ENCODE measurements around the gene RAB23. TPM values are rescaled to one million over a fixed set of nuclear protein-coding genes. Genes with fewer than 3 reads are reported as not detected.

RAB23 gene
- total RNA-seq, 1 experiment from 2014 or later = 13.8 TPM

GRCh38 chr6:57262901-57263694, 41.0 kb upstream of the RAB23 start:
- Histone ChIP-seq H3K9me2 (ENCODE audit: insufficient read depth) (peaks cover 7% of the 10 kb centered on the region; the same call in 1 of the 2 replicates), H3K4me1 (replicated peaks; ENCODE audit: insufficient read depth) (peaks cover 8% of the 10 kb centered on the region), H3K27me3 (ENCODE audit: insufficient read depth, low read depth) (no peaks in the 10 kb centered on the region), H3K79me2 (ENCODE audit: low read depth) (no peaks in the 10 kb centered on the region), H4K20me1 (ENCODE audit: insufficient read depth) (no peaks in the 10 kb centered on the region), H3K9me3 (ENCODE audit: insufficient read depth, low read depth) (no peaks in the 10 kb centered on the region), H2AFZ (no peak overlapping the region), H3K4me2 (no peak overlapping the region), H3K27ac (no peak overlapping the region), H3F3A (ENCODE audit: insufficient read depth, low read depth) (no peaks in the 10 kb centered on the region), H3K4me3 (no peak overlapping the region), H3K36me3 (ENCODE audit: low read depth) (no peaks in the 10 kb centered on the region)
- ChIA-PET POLR2A (ENCODE audit: unreplicated experiment) (no interaction called here), CTCF (no interaction called here)
- no peak for DNase-seq
- TF ChIP-seq EZH2 (IDR thresholded peaks at IDR 0.05; ENCODE audit: low read depth) = no peak
- TF ChIP-seq CTCF (conservative IDR thresholded peaks at IDR 0.05) = no peak
- BruUV-seq (replicated peaks) = no TSS peak
- intact Hi-C loops (cut with micrococcal nuclease; ENCODE audit: unreplicated experiment) = no loop called here

GRCh38 chr6:57262488-57262887, 40.4 kb upstream of the RAB23 start:
- H3K4me2 ChIP-seq = no peak overlapping the region
- no peak overlapping the region for H3K27ac ChIP-seq
- H3K9me2 ChIP-seq (ENCODE audit: insufficient read depth) = peaks cover 7% of the 10 kb centered on the region; the same call in 1 of the 2 replicates
- H3K79me2 ChIP-seq (ENCODE audit: low read depth) = no peaks in the 10 kb centered on the region
- H2AFZ ChIP-seq = no peak overlapping the region
- no TSS peak for BruUV-seq (replicated peaks)
- H3K4me1 ChIP-seq (replicated peaks; ENCODE audit: insufficient read depth) = peaks cover 3% of the 10 kb centered on the region
- H3K4me3 ChIP-seq = no peak overlapping the region
- no peak for DNase-seq
- H4K20me1 ChIP-seq (ENCODE audit: insufficient read depth) = no peaks in the 10 kb centered on the region
- no peaks in the 10 kb centered on the region for H3K36me3 ChIP-seq (ENCODE audit: low read depth)
- intact Hi-C loops (cut with micrococcal nuclease; ENCODE audit: unreplicated experiment) = no loop called here
- TF ChIP-seq CTCF (conservative IDR thresholded peaks at IDR 0.05) (no peak), EZH2 (IDR thresholded peaks at IDR 0.05; ENCODE audit: low read depth) (no peak)
- H3K9me3 ChIP-seq (ENCODE audit: insufficient read depth, low read depth) = no peaks in the 10 kb centered on the region
- no peaks in the 10 kb centered on the region for H3K27me3 ChIP-seq (ENCODE audit: insufficient read depth, low read depth)
- CTCF ChIA-PET = no interaction called here
- POLR2A ChIA-PET (ENCODE audit: unreplicated experiment) = no interaction called here
- no peaks in the 10 kb centered on the region for H3F3A ChIP-seq (ENCODE audit: insufficient read depth, low read depth)

DNA sequence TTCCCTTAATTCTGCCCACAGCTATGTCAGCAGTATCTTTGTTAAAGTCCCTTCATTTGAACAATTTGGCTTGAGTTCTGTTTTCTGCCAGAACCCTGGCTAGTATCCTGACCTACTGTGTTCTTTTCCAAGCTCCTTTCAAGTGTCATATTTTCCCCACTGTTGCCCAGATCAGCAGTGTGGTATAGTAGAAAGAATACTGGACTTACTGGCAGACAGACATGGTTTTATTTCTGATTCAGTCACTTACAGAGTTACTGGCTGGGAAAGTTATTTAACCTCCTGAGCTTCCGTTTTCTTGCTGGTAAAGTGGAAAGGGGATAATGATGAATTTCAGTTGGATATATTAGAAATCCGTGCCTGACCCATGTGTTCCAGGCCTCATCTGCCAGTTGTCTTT, 39.8 kb upstream of the RAB23 start:
- no peak for DNase-seq
- no TSS peak for BruUV-seq (replicated peaks)
- H3K9me3 ChIP-seq (ENCODE audit: insufficient read depth, low read depth) = no peaks in the 10 kb centered on the region
- H3K4me3 ChIP-seq = no peak overlapping the region
- H3K9me2 ChIP-seq (ENCODE audit: insufficient read depth) = peaks cover 4% of the 10 kb centered on the region; the same call in 1 of the 2 replicates
- intact Hi-C loops (cut with micrococcal nuclease; ENCODE audit: unreplicated experiment) = no loop called here
- H3K36me3 ChIP-seq (ENCODE audit: low read depth) = no peaks in the 10 kb centered on the region
- H3K4me1 ChIP-seq (replicated peaks; ENCODE audit: insufficient read depth) = no peaks in the 10 kb centered on the region
- ChIA-PET CTCF (interaction anchor here (0.5 kb wide), 1 partner anchor 21 kb away, joined by 4 read pairs; no protein-coding TSS in a partner anchor), POLR2A (ENCODE audit: unreplicated experiment) (no interaction called here)
- no peaks in the 10 kb centered on the region for H4K20me1 ChIP-seq (ENCODE audit: insufficient read depth)
- H3K27ac ChIP-seq = no peak overlapping the region
- H3K4me2 ChIP-seq = no peak overlapping the region
- H3F3A ChIP-seq (ENCODE audit: insufficient read depth, low read depth) = no peaks in the 10 kb centered on the region
- no peaks in the 10 kb centered on the region for H3K27me3 ChIP-seq (ENCODE audit: insufficient read depth, low read depth)
- H2AFZ ChIP-seq = no peak overlapping the region
- TF ChIP-seq CTCF (conservative IDR thresholded peaks at IDR 0.05) = no peak
- TF ChIP-seq EZH2 (IDR thresholded peaks at IDR 0.05; ENCODE audit: low read depth) = no peak
- H3K79me2 ChIP-seq (ENCODE audit: low read depth) = no peaks in the 10 kb centered on the region
